Bronchial epithelial cell (primary cell): Measurements from ENCODE around the gene CMPK2. TPM values are rescaled to one million over a fixed set of nuclear protein-coding genes. Genes with fewer than 3 reads are reported as not detected.

Experiments used
- total RNA-seq: library from RNA; depleted of rRNA; stranded (reverse); fragments of >200 nt; gene quantifications from 2 replicates; pipeline ENCODE4 v1.2.1, GENCODE V29; 2014

The CMPK2 gene
- total RNA-seq, 1 donor from 2014 or later: 0.26 TPM

Other genes starting within 250 kb of the CMPK2 start
- gene RSAD2, start 11.9 kb upstream of the CMPK2 start, total RNA-seq: 0.51 and 0.53 TPM in 2 replicates
- 0.13 and 0.26 TPM in 2 replicates for gene RNF144A, start 51.5 kb upstream of the CMPK2 start, total RNA-seq